Thymus (tissue), 11 donors: ENCODE data around the gene SELENOF. TPM values are rescaled to one million over a fixed set of nuclear protein-coding genes. Genes with fewer than 3 reads are reported as not detected.

Source experiments
- DNase-seq, 9 donors: peaks; one replicate each; pipeline ENCODE4 v3.0.0-alpha.2; 2013; ENCODE audit warnings: low spot score in 9 of 9, low read depth in 6 of 9, missing footprints in 1 of 9
- H3K27ac ChIP-seq, 2 donors: one replicate each; pipeline ENCODE4 v1.5.1; 2013; ENCODE audit warnings: control low read depth in 1 of 2, low read depth in 1 of 2, low read length in 1 of 2, mild to moderate bottlenecking in 1 of 2, moderate library complexity in 1 of 2
- H3K27me3 ChIP-seq, 2 donors: one replicate each; pipeline ENCODE4 v1.5.1; 2013; ENCODE audit warnings: low read length in 1 of 2; ENCODE audit not compliant: control insufficient read depth in 2 of 2, insufficient read depth in 1 of 2
- H3K36me3 ChIP-seq, 2 donors: one replicate each; pipeline ENCODE4 v1.5.1; 2013; ENCODE audit warnings: low read length in 1 of 2, mild to moderate bottlenecking in 1 of 2, moderate library complexity in 1 of 2; ENCODE audit not compliant: control insufficient read depth in 2 of 2, insufficient read depth in 2 of 2
- H3K4me1 ChIP-seq, 2 donors: one replicate each; pipeline ENCODE4 v1.5.1; 2013; ENCODE audit warnings: low read length in 2 of 2; ENCODE audit not compliant: control insufficient read depth in 2 of 2, insufficient read depth in 2 of 2
- H3K4me3 ChIP-seq, 2 donors: one replicate each; pipeline ENCODE4 v1.5.1; 2013; ENCODE audit warnings: low read length in 2 of 2, control low read depth in 1 of 2, mild to moderate bottlenecking in 1 of 2
- H3K9me3 ChIP-seq, 2 donors: one replicate each; pipeline ENCODE4 v1.5.1; 2013; ENCODE audit warnings: low read length in 1 of 2, mild to moderate bottlenecking in 1 of 2; ENCODE audit not compliant: control insufficient read depth in 2 of 2, insufficient read depth in 1 of 2
- WGBS: extraction: QIAGEN DNeasy Blood & Tissue Kit; methylation state at CpG from one replicate; pipeline ENCODE4 v1.1.7; 2013; 5-methylcytosine and 5-hydroxymethylcytosine counted together
- polyA plus RNA-seq: library from polyadenylated mRNA; stranded (reverse); fragments of 200-250 nt; gene quantifications from one replicate; pipeline ENCODE4 v1.2.3, GENCODE V29; 2013
- total RNA-seq: library from RNA; stranded (reverse); fragments of 120-200 nt; gene quantifications from one replicate; pipeline ENCODE4 v1.2.4, GENCODE V29; 2013
- donor health status: healthy.

Gene SELENOF
- total and polyA plus RNA-seq, 2 donors, result 183 to 209 TPM

- Histone ChIP-seq H3K4me3 (no peak overlapping the region), H3K36me3 (peaks cover 0 to 3% of the 10 kb centered on the region in 2 donors), H3K4me1 (no peaks in the 10 kb centered on the region), H3K27ac (no peak overlapping the region), H3K9me3 (no peaks in the 10 kb centered on the region), H3K27me3 (no peaks in the 10 kb centered on the region)
- DNase-seq, result no peak
- 98% methylated on average over 2 of the region's 2 CpGs for WGBS
Observed at GRCh38 chr1:86860020-86860419, 53.9 kb downstream of the SELENOF start.

GRCh38 chr1:86858524-86859261 lies 55.2 kb downstream of the SELENOF start:
- no peaks in the 10 kb centered on the region for H3K27me3 ChIP-seq
- WGBS, result 98% methylated on average over 3 of the region's 3 CpGs
- H3K27ac ChIP-seq, result no peak overlapping the region
- no peak for DNase-seq
- no peaks in the 10 kb centered on the region for H3K36me3 ChIP-seq
- H3K9me3 ChIP-seq, result no peaks in the 10 kb centered on the region
- H3K4me3 ChIP-seq, result no peak overlapping the region
- no peaks in the 10 kb centered on the region for H3K4me1 ChIP-seq

GRCh38 chr1:86856196-86856595 lies 57.7 kb downstream of the SELENOF start:
- Histone ChIP-seq H3K9me3 (no peaks in the 10 kb centered on the region), H3K27me3 (no peaks in the 10 kb centered on the region), H3K4me1 (no peaks in the 10 kb centered on the region), H3K36me3 (no peaks in the 10 kb centered on the region), H3K4me3 (no peak overlapping the region), H3K27ac (no peak overlapping the region)
- WGBS, result 96% methylated on average over 6 of the region's 6 CpGs
- DNase-seq, result no peak

- H3K9me3 ChIP-seq, result no peaks in the 10 kb centered on the region
- H3K27ac ChIP-seq, result no peak overlapping the region
- H3K4me1 ChIP-seq, result no peaks in the 10 kb centered on the region
- WGBS, result over 99% methylated on average over 3 of the region's 3 CpGs
- H3K4me3 ChIP-seq, result no peak overlapping the region
- H3K27me3 ChIP-seq, result no peaks in the 10 kb centered on the region
- no peak for DNase-seq
- no peaks in the 10 kb centered on the region for H3K36me3 ChIP-seq
Observed at GRCh38 chr1:86854352-86854751, 59.6 kb downstream of the SELENOF start.

- no peak overlapping the region for H3K27ac ChIP-seq
- H3K4me3 ChIP-seq, result no peak overlapping the region
- H3K27me3 ChIP-seq, result no peaks in the 10 kb centered on the region
- no peaks in the 10 kb centered on the region for H3K9me3 ChIP-seq
- DNase-seq, result no peak
- WGBS, result 98% methylated on average over 7 of the region's 7 CpGs
- H3K4me1 ChIP-seq, result no peaks in the 10 kb centered on the region
- no peaks in the 10 kb centered on the region for H3K36me3 ChIP-seq
Observed at GRCh38 chr1:86852782-86853408, 61.0 kb downstream of the SELENOF start.

GRCh38 chr1:86852289-86852688 lies 61.6 kb downstream of the SELENOF start:
- no peak for DNase-seq
- Histone ChIP-seq H3K9me3 (no peaks in the 10 kb centered on the region), H3K4me3 (no peak overlapping the region), H3K36me3 (no peaks in the 10 kb centered on the region), H3K27ac (no peak overlapping the region), H3K4me1 (no peaks in the 10 kb centered on the region), H3K27me3 (no peaks in the 10 kb centered on the region)
- 94% methylated on average over 9 of the region's 9 CpGs for WGBS

- 98% methylated on average over 3 of the region's 3 CpGs for WGBS
- H3K27me3 ChIP-seq, result no peaks in the 10 kb centered on the region
- no peaks in the 10 kb centered on the region for H3K36me3 ChIP-seq
- H3K27ac ChIP-seq, result no peak overlapping the region
- no peak for DNase-seq
- no peaks in the 10 kb centered on the region for H3K9me3 ChIP-seq
- no peaks in the 10 kb centered on the region for H3K4me1 ChIP-seq
- no peak overlapping the region for H3K4me3 ChIP-seq
Observed at GRCh38 chr1:86849756-86850155, 64.2 kb downstream of the SELENOF start.

GRCh38 chr1:86848654-86849053 lies 65.3 kb downstream of the SELENOF start:
- Histone ChIP-seq H3K4me3 (no peak overlapping the region), H3K9me3 (no peaks in the 10 kb centered on the region)
- WGBS, result 97% methylated on average over 2 of the region's 2 CpGs

GRCh38 chr1:86846164-86846647 lies 67.7 kb downstream of the SELENOF start:
- Histone ChIP-seq H3K9me3 (no peaks in the 10 kb centered on the region), H3K4me1 (no peaks in the 10 kb centered on the region), H3K36me3 (no peaks in the 10 kb centered on the region), H3K4me3 (no peak overlapping the region), H3K27me3 (no peaks in the 10 kb centered on the region), H3K27ac (no peak overlapping the region)
- DNase-seq, result no peak
- 68% methylated on average over 2 of the region's 2 CpGs for WGBS

More at GRCh38 chr1:86848654-86849053, 65.3 kb downstream of the SELENOF start:
- Histone ChIP-seq H3K27me3 (no peaks in the 10 kb centered on the region), H3K36me3 (no peaks in the 10 kb centered on the region), H3K27ac (no peak overlapping the region), H3K4me1 (no peaks in the 10 kb centered on the region)
- no peak for DNase-seq
